ENCODE data around the gene VPS39. TPM values are rescaled to one million over a fixed set of nuclear protein-coding genes. Genes with fewer than 3 reads are reported as not detected.

Gene VPS39
- polyA plus RNA-seq, 1 of the 3 experiments (the other 2 are of a cell fraction) = 61.1 TPM

GRCh38 chr15:42147431-42147735 is 60.7 kb downstream of the VPS39 start:
- Histone ChIP-seq H3K9me3 (no peaks in the 10 kb centered on the region), H3K9me2 (no peaks in the 10 kb centered on the region), H2AFZ (ENCODE audit: low read depth) (no peak overlapping the region), H3K4me1 (ENCODE audit: control insufficient read depth in 1 of 2, insufficient read depth in 2 of 2, low read depth in 1 of 2, low read length in 1 of 2) (no peaks in the 10 kb centered on the region; a peak in 2 of 4 replicates), H3F3A (replicated peaks; ENCODE audit: insufficient read depth) (no peaks in the 10 kb centered on the region), H3K79me2 (ENCODE audit: insufficient read depth) (no peaks in the 10 kb centered on the region), H3K4me3 (ENCODE audit: low read depth in 2 of 2, low read length in 1 of 2) (no peak overlapping the region), H3K4me2 (no peak overlapping the region), H3K36me3 (replicated peaks in 1 of 2; ENCODE audit: control insufficient read depth in 1 of 2, insufficient read depth in 2 of 2, low read length in 1 of 2) (no peaks in the 10 kb centered on the region), H3K27me3 (ENCODE audit: insufficient read depth) (no peaks in the 10 kb centered on the region; the same call in 1 of the 2 replicates), H3K9ac (no peak overlapping the region), H3K27ac (ENCODE audit: low read depth in 2 of 2, low read length in 1 of 2) (no peak overlapping the region), H4K20me1 (ENCODE audit: insufficient read depth) (no peaks in the 10 kb centered on the region)
- TF ChIP-seq CHD2 (IDR thresholded peaks at IDR 0.05; ENCODE audit: low read length, partially characterized antibody) (no peak), NFIC (IDR thresholded peaks at IDR 0.05; ENCODE audit: borderline replicate concordance) (no peak), IRF3 (IDR thresholded peaks at IDR 0.05; ENCODE audit: low read depth, low read length) (no peak), SIN3A (IDR thresholded peaks at IDR 0.05; ENCODE audit: borderline replicate concordance, low read depth, low read length) (no peak), GATA2 (CRISPR knock-in tag; IDR thresholded peaks at IDR 0.05) (no peak), JUND (IDR thresholded peaks at IDR 0.05) (no peak)
- TF ChIP-seq, protein P1, sequence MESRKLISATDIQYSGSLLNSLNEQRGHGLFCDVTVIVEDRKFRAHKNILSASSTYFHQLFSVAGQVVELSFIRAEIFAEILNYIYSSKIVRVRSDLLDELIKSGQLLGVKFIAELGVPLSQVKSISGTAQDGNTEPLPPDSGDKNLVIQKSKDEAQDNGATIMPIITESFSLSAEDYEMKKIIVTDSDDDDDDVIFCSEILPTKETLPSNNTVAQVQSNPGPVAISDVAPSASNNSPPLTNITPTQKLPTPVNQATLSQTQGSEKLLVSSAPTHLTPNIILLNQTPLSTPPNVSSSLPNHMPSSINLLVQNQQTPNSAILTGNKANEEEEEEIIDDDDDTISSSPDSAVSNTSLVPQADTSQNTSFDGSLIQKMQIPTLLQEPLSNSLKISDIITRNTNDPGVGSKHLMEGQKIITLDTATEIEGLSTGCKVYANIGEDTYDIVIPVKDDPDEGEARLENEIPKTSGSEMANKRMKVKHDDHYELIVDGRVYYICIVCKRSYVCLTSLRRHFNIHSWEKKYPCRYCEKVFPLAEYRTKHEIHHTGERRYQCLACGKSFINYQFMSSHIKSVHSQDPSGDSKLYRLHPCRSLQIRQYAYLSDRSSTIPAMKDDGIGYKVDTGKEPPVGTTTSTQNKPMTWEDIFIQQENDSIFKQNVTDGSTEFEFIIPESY (IDR thresholded peaks at IDR 0.05; ENCODE audit: borderline replicate concordance, low read depth) = no peak
- TF ChIP-seq, protein P2, sequence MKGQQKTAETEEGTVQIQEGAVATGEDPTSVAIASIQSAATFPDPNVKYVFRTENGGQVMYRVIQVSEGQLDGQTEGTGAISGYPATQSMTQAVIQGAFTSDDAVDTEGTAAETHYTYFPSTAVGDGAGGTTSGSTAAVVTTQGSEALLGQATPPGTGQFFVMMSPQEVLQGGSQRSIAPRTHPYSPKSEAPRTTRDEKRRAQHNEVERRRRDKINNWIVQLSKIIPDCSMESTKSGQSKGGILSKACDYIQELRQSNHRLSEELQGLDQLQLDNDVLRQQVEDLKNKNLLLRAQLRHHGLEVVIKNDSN (IDR thresholded peaks at IDR 0.05; ENCODE audit: borderline replicate concordance, low read depth) = no peak
- ChIA-PET POLR2A (no interaction called here), CTCF (interaction anchor here (0.8 to 1.3 kb wide), 2 partner anchors 10 to 158 kb away, joined by 3 to 4 read pairs; no protein-coding TSS in a partner anchor)
- no peak for DNase-seq
- 86% methylated on average over 3 of the region's 4 CpGs for WGBS (ENCODE audit: low lambda C conversion rate)

GRCh38 chr15:42146551-42147430 is 61.3 kb downstream of the VPS39 start:
- CTCF ChIA-PET = interaction anchor here (0.8 to 1.6 kb wide), 4 partner anchors 9 to 157 kb away, joined by 3 to 6 read pairs (median 4); no protein-coding TSS in a partner anchor
- 74% methylated on average over 22 of the region's 24 CpGs for WGBS (ENCODE audit: low lambda C conversion rate)
- Histone ChIP-seq H3K4me3 (ENCODE audit: low read depth in 2 of 2, low read length in 1 of 2) (no peak overlapping the region), H3K27me3 (ENCODE audit: insufficient read depth) (no peaks in the 10 kb centered on the region; the same call in 1 of the 2 replicates), H3K4me1 (ENCODE audit: control insufficient read depth in 1 of 2, insufficient read depth in 2 of 2, low read depth in 1 of 2, low read length in 1 of 2) (no peaks in the 10 kb centered on the region; a peak in 2 of 4 replicates), H3K4me2 (no peak overlapping the region), H3K9me3 (no peaks in the 10 kb centered on the region), H3K27ac (ENCODE audit: low read depth in 2 of 2, low read length in 1 of 2) (no peak overlapping the region), H2AFZ (ENCODE audit: low read depth) (no peak overlapping the region), H4K20me1 (ENCODE audit: insufficient read depth) (no peaks in the 10 kb centered on the region), H3K36me3 (replicated peaks in 1 of 2; ENCODE audit: control insufficient read depth in 1 of 2, insufficient read depth in 2 of 2, low read length in 1 of 2) (no peaks in the 10 kb centered on the region), H3K79me2 (ENCODE audit: insufficient read depth) (no peaks in the 10 kb centered on the region), H3F3A (replicated peaks; ENCODE audit: insufficient read depth) (no peaks in the 10 kb centered on the region), H3K9ac (no peak overlapping the region), H3K9me2 (no peaks in the 10 kb centered on the region)
- POLR2A ChIA-PET = no interaction called here
- no peak for DNase-seq
- no peak for TF ChIP-seq NFIC (IDR thresholded peaks at IDR 0.05; ENCODE audit: borderline replicate concordance)
- TF ChIP-seq TCF12 (IDR thresholded peaks at IDR 0.05) = no peak
- no peak for TF ChIP-seq CHD2 (IDR thresholded peaks at IDR 0.05; ENCODE audit: low read length, partially characterized antibody)
- TF ChIP-seq YY1 (IDR thresholded peaks at IDR 0.05; ENCODE audit: low read depth) = no peak
- TF ChIP-seq, protein P1 (IDR thresholded peaks at IDR 0.05; ENCODE audit: borderline replicate concordance, low read depth) = no peak
- no peak for TF ChIP-seq MXI1 (IDR thresholded peaks at IDR 0.05; ENCODE audit: low read depth, low read length)
- TF ChIP-seq RCOR1 (IDR thresholded peaks at IDR 0.05; ENCODE audit: low read length) = no peak
- no peak for TF ChIP-seq RAD21 (IDR thresholded peaks at IDR 0.05; ENCODE audit: low read length)
- TF ChIP-seq TAF1 (IDR thresholded peaks at IDR 0.05; ENCODE audit: borderline replicate concordance, low read depth, low read length) = no peak
- TF ChIP-seq POLR2AphosphoS5 (IDR thresholded peaks at IDR 0.05; ENCODE audit: low read depth, low read length) = no peak
- TF ChIP-seq NRF1 (IDR thresholded peaks at IDR 0.05; ENCODE audit: low read depth, low read length) = no peak
- no peak for TF ChIP-seq EZH2phosphoT487 (IDR thresholded peaks at IDR 0.05; ENCODE audit: borderline replicate concordance, low read depth)
- TF ChIP-seq, protein P3, sequence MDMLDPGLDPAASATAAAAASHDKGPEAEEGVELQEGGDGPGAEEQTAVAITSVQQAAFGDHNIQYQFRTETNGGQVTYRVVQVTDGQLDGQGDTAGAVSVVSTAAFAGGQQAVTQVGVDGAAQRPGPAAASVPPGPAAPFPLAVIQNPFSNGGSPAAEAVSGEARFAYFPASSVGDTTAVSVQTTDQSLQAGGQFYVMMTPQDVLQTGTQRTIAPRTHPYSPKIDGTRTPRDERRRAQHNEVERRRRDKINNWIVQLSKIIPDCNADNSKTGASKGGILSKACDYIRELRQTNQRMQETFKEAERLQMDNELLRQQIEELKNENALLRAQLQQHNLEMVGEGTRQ (IDR thresholded peaks at IDR 0.05; ENCODE audit: borderline replicate concordance, low read depth, low read length) = no peak
- no peak for TF ChIP-seq ELF1 (IDR thresholded peaks at IDR 0.05)
- TF ChIP-seq FOXM1 (IDR thresholded peaks at IDR 0.05; ENCODE audit: low read depth) = no peak
